HepG2 (cell line): ENCODE measurements around the gene CDC26. TPM values are rescaled to one million over a fixed set of nuclear protein-coding genes. Genes with fewer than 3 reads are reported as not detected.

Experiments used
- ATF3 ChIP-seq: sonication (generic); formaldehyde crosslinking; IDR thresholded peaks from 2 replicates; pipeline ENCODE4 v1.4.0; 2020; ENCODE audit warnings: missing genetic modification reagents
- ETV5 ChIP-seq: IDR thresholded peaks from 2 replicates; pipeline ENCODE4 v1.6.1; 2018; ENCODE audit warnings: missing biosample characterization, missing genetic modification reagents, inconsistent platforms, borderline replicate concordance
- JUN ChIP-seq: sonication (generic); formaldehyde crosslinking; IDR thresholded peaks from 2 replicates; pipeline ENCODE4 v1.4.0; 2020; ENCODE audit warnings: mild to moderate bottlenecking, missing genetic modification reagents
- NR2F6 ChIP-seq, 2 experiments: IDR thresholded peaks; 2 replicates each; pipeline ENCODE4 v1.6.1; 2016; ENCODE audit warnings: antibody characterized with exemption in 1 of 2, mild to moderate bottlenecking in 1 of 2
- PAXIP1 ChIP-seq: sonication (generic); formaldehyde crosslinking; conservative IDR thresholded peaks from 2 replicates; pipeline ENCODE4 v1.4.0; 2020; ENCODE audit warnings: mild to moderate bottlenecking, missing genetic modification reagents, moderate library complexity
- SOX5 ChIP-seq: IDR thresholded peaks from 2 replicates; pipeline ENCODE4 v1.6.1; 2016; ENCODE audit warnings: borderline replicate concordance
- TGIF2 ChIP-seq: IDR thresholded peaks from 2 replicates; pipeline ENCODE4 v1.6.1; 2016; ENCODE audit warnings: control low read depth, missing compliant biosample characterization
- ZFY ChIP-seq: sonication (generic); formaldehyde crosslinking; IDR thresholded peaks from 2 replicates; pipeline ENCODE4 v1.4.0; 2020; ENCODE audit warnings: missing genetic modification reagents
- polyA plus RNA-seq, 8 experiments: library from polyadenylated mRNA; depleted of rRNA in 3 of 8; stranded (reverse) in 7 of 8; unstranded in 1 of 8; fragments of >200 nt; fragmentation: Illumina TruSeq in 4 of 8; extraction: Trizol in 4 of 8; gene quantifications; 2 replicates each; pipeline versions ENCODE4 v1.2.1 to v1.2.3, GENCODE V29; 2011 to 2016; ENCODE audit warnings: low read depth in 4 of 8, missing spikeins in 1 of 8, mixed read lengths in 1 of 8; ENCODE audit not compliant: insufficient read depth in 1 of 8
- total RNA-seq, 5 experiments: library from RNA; depleted of rRNA; stranded (reverse); fragments of >200 nt; fragmentation: Illumina TruSeq; extraction: Trizol; gene quantifications; 2 replicates each; pipeline ENCODE4 v1.2.3, GENCODE V29; 2016; ENCODE audit warnings: low read depth in 1 of 5

Gene CDC26
- total and polyA plus RNA-seq, 2 of the 13 experiments (the other 11 are each of a cell fraction or from before 2014, with no cell fraction given), result 26.6 to 57.9 TPM

GRCh38 chr9:113278840-113279239, 3.5 kb upstream of the CDC26 start (continued):
- TF ChIP-seq PAXIP1 (CRISPR knock-in tag), result peak; percentile 59
- TF ChIP-seq JUN, result 0 out of 2 replicates have a peak, but pooled peaks have one; percentile 30
- peak; percentile 45; the same call in 1 of the 2 replicates for TF ChIP-seq ETV5
- TF ChIP-seq ZFY (CRISPR knock-in tag), result no peak
- 0 out of 2 replicates have a peak, but pooled peaks have one; percentile 38 for TF ChIP-seq ATF3 (CRISPR knock-in tag)
- TF ChIP-seq SOX5 (CRISPR knock-in tag), result no peak
- no peak for TF ChIP-seq TGIF2
- 0 out of 2 replicates have a peak, but pooled peaks have one; percentile 13 for TF ChIP-seq NR2F6 (IDR thresholded peaks at IDR 0.05)
- TF ChIP-seq NR2F6 (CRISPR knock-in tag; IDR thresholded peaks at IDR 0.05), result no peak
